ENCODE data around the gene GABBR2. TPM values are rescaled to one million over a fixed set of nuclear protein-coding genes. Genes with fewer than 3 reads are reported as not detected.
"Not testable (repeated sequence)": the region's sequence is repeated elsewhere in the genome, so short reads cannot be mapped to it uniquely, and the experiment has no call there.

GABBR2 gene
- total RNA-seq, 3 donors from 2014 or later: not detected

DNA sequence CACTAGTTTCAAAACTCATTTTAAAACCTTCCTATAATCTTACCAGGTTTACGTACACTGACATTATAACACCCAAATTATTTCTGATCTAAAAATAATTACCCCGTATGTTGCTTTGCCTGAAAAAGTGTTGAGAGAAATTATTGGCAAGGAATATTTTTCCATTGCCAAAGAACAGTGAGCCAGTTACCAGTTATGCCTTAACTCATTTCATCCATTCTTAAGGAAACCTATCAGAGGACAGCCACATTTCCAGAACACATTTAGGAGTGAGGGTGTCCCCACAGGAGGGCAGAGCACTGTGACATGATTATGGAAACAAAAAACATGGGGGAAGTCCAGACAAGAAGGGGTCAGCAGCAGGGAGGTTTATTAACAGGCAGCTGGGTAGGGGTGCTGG lies 52.2 kb downstream of the GABBR2 start:
- Histone ChIP-seq H3K4me3 (no peak overlapping the region), H3K27ac (no peak overlapping the region), H3K4me1 (no peaks in the 10 kb centered on the region), H3K36me3 (no peaks in the 10 kb centered on the region), H3K9me3 (no peaks in the 10 kb centered on the region), H3K27me3 (peaks cover 0 to 4% of the 10 kb centered on the region in 2 donors)
- no peak for DNase-seq (ENCODE audit: low spot score in 2 of 2)
- TF ChIP-seq POLR2A (IDR thresholded peaks at IDR 0.05): no peak
- intact Hi-C loops (cut with DNase I; ENCODE audit: low total_unique reads): no loop called here

DNA sequence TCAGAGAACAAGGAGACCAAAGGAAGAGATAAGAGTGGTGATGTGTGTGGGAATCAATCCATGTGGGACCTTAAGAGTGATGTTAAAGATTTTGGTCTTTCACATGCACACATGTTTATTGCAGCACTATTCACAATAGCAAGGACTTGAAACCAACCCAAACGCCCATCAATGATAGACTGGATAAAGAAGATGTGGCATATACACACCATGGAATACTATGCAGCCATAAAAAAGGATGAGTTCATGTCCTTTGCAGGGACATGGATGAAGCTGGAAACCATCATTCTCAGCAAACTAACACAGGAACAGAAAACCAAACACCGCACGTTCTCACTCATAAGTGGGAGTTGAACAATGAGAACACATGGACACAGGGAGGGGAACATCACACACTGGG lies 53.3 kb downstream of the GABBR2 start:
- H3K4me1 ChIP-seq; intact Hi-C loops (cut with DNase I; ENCODE audit: low total_unique reads); DNase-seq (ENCODE audit: low spot score in 2 of 2); H3K27ac ChIP-seq; H3K9me3 ChIP-seq; H3K4me3 ChIP-seq; H3K36me3 ChIP-seq; H3K27me3 ChIP-seq: not testable (repeated sequence)

DNA sequence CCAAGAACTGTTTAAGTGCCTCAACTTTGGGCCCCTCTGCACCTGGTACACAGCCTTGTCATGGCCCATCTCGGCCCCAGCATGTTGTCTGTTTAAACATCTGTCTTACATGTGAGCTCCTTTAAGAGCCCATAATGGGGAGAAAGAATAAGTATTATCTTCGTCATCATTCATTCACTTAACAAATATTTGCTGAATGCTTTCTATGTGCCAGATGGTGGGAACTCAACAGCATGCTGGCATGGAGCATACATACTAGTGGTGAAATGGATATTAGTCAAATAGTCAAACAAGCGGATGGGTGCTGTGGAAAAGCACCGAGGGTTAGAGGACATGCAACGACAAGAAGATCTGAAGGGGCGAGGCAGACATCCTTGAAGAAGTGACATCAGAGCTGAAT lies 54.5 kb downstream of the GABBR2 start:
- no peaks in the 10 kb centered on the region for H3K36me3 ChIP-seq
- H3K27me3 ChIP-seq: peaks cover 0 to 4% of the 10 kb centered on the region in 2 donors
- no peak overlapping the region for H3K27ac ChIP-seq
- no peaks in the 10 kb centered on the region for H3K9me3 ChIP-seq
- no peak for TF ChIP-seq CTCF (IDR thresholded peaks at IDR 0.05)
- TF ChIP-seq POLR2A (IDR thresholded peaks at IDR 0.05): no peak
- TF ChIP-seq POLR2AphosphoS5 (IDR thresholded peaks at IDR 0.05): no peak
- intact Hi-C loops (cut with DNase I; ENCODE audit: low total_unique reads): no loop called here
- no peak for DNase-seq (ENCODE audit: low spot score in 2 of 2)
- no peaks in the 10 kb centered on the region for H3K4me1 ChIP-seq
- H3K4me3 ChIP-seq: no peak overlapping the region

DNA sequence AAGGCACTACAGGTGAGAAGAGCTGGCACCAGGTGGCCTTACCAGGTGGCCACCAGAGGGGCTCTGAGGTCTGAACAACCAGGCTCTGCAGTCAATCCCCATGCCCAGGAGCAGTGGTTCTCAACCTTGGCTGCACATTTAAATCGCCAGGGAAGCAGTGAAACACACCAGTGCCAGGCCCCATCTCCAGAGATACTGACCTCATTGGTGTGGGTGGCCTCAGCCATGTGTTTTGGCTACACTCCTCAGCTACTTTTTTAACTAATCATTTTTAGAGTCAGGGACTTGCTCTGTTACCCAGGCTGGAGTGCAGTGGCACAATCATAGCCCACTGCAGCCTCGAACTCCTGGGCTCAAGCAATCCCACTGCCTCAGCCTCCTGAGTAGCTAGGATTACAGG lies 56.0 kb downstream of the GABBR2 start:
- Histone ChIP-seq H3K4me3 (no peak overlapping the region), H3K36me3 (no peaks in the 10 kb centered on the region), H3K27ac (no peak overlapping the region), H3K27me3 (peaks cover 0 to 4% of the 10 kb centered on the region in 2 donors), H3K4me1 (no peaks in the 10 kb centered on the region), H3K9me3 (no peaks in the 10 kb centered on the region)
- no peak for TF ChIP-seq POLR2A (IDR thresholded peaks at IDR 0.05)
- no peak for TF ChIP-seq POLR2AphosphoS5 (IDR thresholded peaks at IDR 0.05)
- TF ChIP-seq CTCF (IDR thresholded peaks at IDR 0.05): no peak
- no peak for DNase-seq (ENCODE audit: low spot score in 2 of 2)
- intact Hi-C loops (cut with DNase I; ENCODE audit: low total_unique reads): no loop called here

DNA sequence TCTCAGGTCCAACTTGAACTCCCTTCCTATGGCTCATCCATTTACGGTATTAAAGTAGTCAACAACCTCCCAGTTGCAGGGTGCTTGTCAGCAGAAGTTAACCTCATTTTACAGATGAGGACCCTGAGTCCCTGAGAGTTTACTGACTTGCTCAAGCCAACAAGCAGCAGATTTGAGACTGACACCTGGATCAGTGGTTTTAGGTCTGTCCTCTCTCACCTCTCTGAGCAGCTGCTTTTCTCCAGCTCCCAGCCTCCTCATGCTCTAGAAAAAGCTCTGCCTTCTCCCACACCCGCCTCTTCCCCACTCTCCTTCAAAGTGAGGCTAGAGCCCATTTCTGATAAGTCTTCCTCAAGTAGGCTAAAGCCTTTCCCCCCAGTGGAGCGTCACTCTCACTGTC lies 56.4 kb downstream of the GABBR2 start:
- intact Hi-C loops (cut with DNase I; ENCODE audit: low total_unique reads): no loop called here
- Histone ChIP-seq H3K4me3 (no peak overlapping the region), H3K4me1 (no peaks in the 10 kb centered on the region), H3K27me3 (peaks cover 0 to 4% of the 10 kb centered on the region in 2 donors), H3K27ac (no peak overlapping the region), H3K36me3 (no peaks in the 10 kb centered on the region), H3K9me3 (no peaks in the 10 kb centered on the region)
- DNase-seq (ENCODE audit: low spot score in 2 of 2): no peak
- TF ChIP-seq CTCF (IDR thresholded peaks at IDR 0.05) (no peak), POLR2A (IDR thresholded peaks at IDR 0.05) (no peak)

GRCh38 chr9:98647236-98647635 lies 61.5 kb downstream of the GABBR2 start:
- intact Hi-C loops (cut with DNase I; ENCODE audit: low total_unique reads): no loop called here
- Histone ChIP-seq H3K27ac (no peak overlapping the region), H3K4me1 (no peaks in the 10 kb centered on the region), H3K27me3 (no peaks in the 10 kb centered on the region), H3K4me3 (no peak overlapping the region), H3K9me3 (no peaks in the 10 kb centered on the region), H3K36me3 (no peaks in the 10 kb centered on the region)
- TF ChIP-seq POLR2A (IDR thresholded peaks at IDR 0.05) (no peak), CTCF (IDR thresholded peaks at IDR 0.05) (no peak), POLR2AphosphoS5 (IDR thresholded peaks at IDR 0.05) (no peak)
- DNase-seq (ENCODE audit: low spot score in 2 of 2): no peak

Data from breast epithelium (tissue), 4 donors.